ENCODE results near the gene RBM3. TPM values are rescaled to one million over a fixed set of nuclear protein-coding genes. Genes with fewer than 3 reads are reported as not detected.

Gene RBM3
- total RNA-seq, 1 donor from 2014 or later: 119 TPM

GRCh38 chrX:48606091-48606490 lies 31.8 kb downstream of the RBM3 start:
- no peak overlapping the region for H3K4me3 ChIP-seq
- H3K27me3 ChIP-seq: no peaks in the 10 kb centered on the region
- H3K4me1 ChIP-seq: no peaks in the 10 kb centered on the region
- no peaks in the 10 kb centered on the region for H3K9me3 ChIP-seq
- peaks cover 14 to 31% of the 10 kb centered on the region in 2 donors for H3K36me3 ChIP-seq
- DNase-seq (ENCODE audit: low spot score in 2 of 2): no peak
- H3K27ac ChIP-seq: no peak overlapping the region
- no peak for TF ChIP-seq CTCF (IDR thresholded peaks at IDR 0.05)
- intact Hi-C loops (cut with DNase I): no loop called here

GRCh38 chrX:48611703-48612102 lies 37.4 kb downstream of the RBM3 start:
- H3K4me1 ChIP-seq: no peaks in the 10 kb centered on the region
- intact Hi-C loops (cut with DNase I): no loop called here
- no peaks in the 10 kb centered on the region for H3K9me3 ChIP-seq
- no peak for TF ChIP-seq CTCF (IDR thresholded peaks at IDR 0.05)
- no peak overlapping the region for H3K27ac ChIP-seq
- no peaks in the 10 kb centered on the region for H3K27me3 ChIP-seq
- no peak overlapping the region for H3K4me3 ChIP-seq
- DNase-seq (ENCODE audit: low spot score in 2 of 2): no peak
- H3K36me3 ChIP-seq: no peaks in the 10 kb centered on the region

- H3K9me3 ChIP-seq: no peaks in the 10 kb centered on the region
- intact Hi-C loops (cut with DNase I): no loop called here
- H3K27me3 ChIP-seq: no peaks in the 10 kb centered on the region
- no peak overlapping the region for H3K4me3 ChIP-seq
- no peak for TF ChIP-seq CTCF (IDR thresholded peaks at IDR 0.05)
- DNase-seq (ENCODE audit: low spot score in 2 of 2): no peak
- no peaks in the 10 kb centered on the region for H3K4me1 ChIP-seq
- H3K36me3 ChIP-seq: no peaks in the 10 kb centered on the region
- no peak overlapping the region for H3K27ac ChIP-seq
These were observed 39.3 kb downstream of the RBM3 start for GRCh38 chrX:48613502-48614160.

DNA sequence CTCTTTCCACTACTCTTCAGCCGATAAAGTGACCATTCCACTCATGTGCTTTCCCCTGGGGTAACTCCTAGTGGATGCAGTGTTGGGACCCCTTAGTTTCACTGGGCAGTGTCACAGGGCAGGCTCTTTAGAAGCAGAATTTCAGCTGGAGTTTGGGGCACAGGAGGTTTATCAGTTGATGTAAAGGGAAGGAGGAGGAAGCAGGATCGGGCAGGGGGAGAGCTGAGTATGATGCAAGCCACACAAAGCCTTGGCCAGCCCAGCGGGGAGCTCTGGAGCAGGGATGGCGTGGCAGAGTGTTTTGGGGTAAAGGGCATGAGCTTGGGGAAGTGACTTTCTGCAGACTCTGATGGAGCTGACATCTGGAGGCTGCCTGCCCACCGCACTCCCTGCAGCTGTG lies 42.3 kb downstream of the RBM3 start:
- H3K27me3 ChIP-seq: no peaks in the 10 kb centered on the region
- no peak overlapping the region for H3K27ac ChIP-seq
- TF ChIP-seq CTCF (IDR thresholded peaks at IDR 0.05): no peak
- no peak overlapping the region for H3K4me3 ChIP-seq
- no peaks in the 10 kb centered on the region for H3K4me1 ChIP-seq
- no peaks in the 10 kb centered on the region for H3K9me3 ChIP-seq
- intact Hi-C loops (cut with DNase I): no loop called here
- no peak for DNase-seq (ENCODE audit: low spot score in 2 of 2)
- no peaks in the 10 kb centered on the region for H3K36me3 ChIP-seq

GRCh38 chrX:48617542-48618340 lies 43.5 kb downstream of the RBM3 start:
- intact Hi-C loops (cut with DNase I): no loop called here
- Histone ChIP-seq H3K4me1 (no peaks in the 10 kb centered on the region), H3K36me3 (no peaks in the 10 kb centered on the region), H3K27ac (no peak overlapping the region), H3K9me3 (no peaks in the 10 kb centered on the region), H3K27me3 (no peaks in the 10 kb centered on the region), H3K4me3 (no peak overlapping the region)
- DNase-seq (ENCODE audit: low spot score in 2 of 2): no peak
- TF ChIP-seq CTCF (IDR thresholded peaks at IDR 0.05): no peak
